HG03060 (cell line): Measurements from ENCODE around the gene CLIP4.
"Not testable (repeated sequence)": the region's sequence is repeated elsewhere in the genome, so short reads cannot be mapped to it uniquely, and the experiment has no call there.

Experiments used
- ATAC-seq: cut with Tn5 transposase; IDR thresholded peaks from one replicate; pipeline ENCODE4 v1.9.1; 2021; ENCODE audit warnings: low read depth, moderate number of reproducible peaks; ENCODE audit not compliant: unreplicated experiment

CLIP4 gene

DNA sequence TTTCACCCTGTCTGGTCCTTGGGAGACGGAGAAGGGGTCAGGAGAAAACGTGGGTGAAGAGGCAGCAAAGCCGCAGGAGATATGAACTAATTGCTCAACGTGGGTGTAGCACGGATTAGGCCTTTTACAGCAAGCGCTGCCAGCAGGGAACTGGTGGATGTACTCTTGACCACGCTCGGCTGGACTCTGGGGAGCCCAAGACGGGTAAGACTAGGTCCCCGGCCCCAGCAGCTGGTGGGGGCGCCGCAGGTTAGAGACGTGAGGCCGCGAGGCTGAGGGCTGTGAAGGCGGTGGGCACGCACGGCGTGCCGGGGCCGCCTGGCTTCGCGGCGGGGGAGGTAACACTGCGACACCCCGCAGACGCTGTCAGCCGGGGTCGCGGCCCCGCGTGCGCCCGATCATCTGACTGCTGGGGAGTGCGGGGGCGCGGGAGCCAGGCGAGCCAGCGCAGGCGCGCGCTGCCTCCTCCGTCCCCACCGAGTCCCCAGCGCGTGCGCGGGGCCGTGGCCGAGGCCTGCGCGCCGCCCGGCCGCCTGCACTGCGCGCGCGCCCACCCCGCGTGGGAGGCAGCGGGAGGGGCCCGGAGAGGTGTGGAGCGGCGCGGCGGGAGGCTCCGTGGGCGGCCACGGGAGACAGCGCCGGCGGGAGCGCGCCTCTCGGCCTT, at the start of gene CLIP4:
Gene CLIP4, plus strand, starts transcription at position 470 of the 664 bp plus-strand sequence. CDS start 5,974 bp downstream, outside the sequence.
- ATAC-seq: no peak

DNA sequence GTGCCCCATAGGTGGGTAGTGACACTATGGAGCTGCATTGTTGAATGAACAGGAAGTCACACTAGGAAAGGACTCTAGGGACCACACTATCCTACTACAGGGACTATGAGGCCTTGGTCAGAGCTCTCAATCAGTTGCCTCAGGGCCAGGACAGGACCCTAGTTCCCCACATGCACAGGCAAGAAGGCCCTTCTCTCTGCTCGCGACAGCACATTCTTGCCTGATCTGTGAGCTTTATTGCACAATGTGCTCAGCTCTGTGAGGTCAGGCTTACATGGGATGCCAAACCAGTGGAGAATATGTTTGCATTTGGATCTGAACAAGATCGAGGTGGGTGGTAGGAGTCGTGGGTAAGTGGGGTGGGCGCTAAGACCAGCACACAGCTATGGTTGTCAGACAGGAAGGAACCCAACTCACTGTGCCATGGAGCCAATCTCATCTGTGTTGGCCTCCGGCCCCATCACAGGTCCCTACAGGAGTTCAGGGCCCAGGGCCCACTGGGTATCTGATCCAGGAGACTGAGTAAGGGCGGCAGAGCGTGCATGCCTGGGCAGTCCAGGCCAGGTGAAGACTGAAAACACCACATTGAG, 48.8 kb upstream of the CLIP4 start:
- ATAC-seq: no peak

GRCh38 chr2:29066997-29067605, 48.1 kb upstream of the CLIP4 start:
- no peak for ATAC-seq

GRCh38 chr2:29068513-29068912, 46.7 kb upstream of the CLIP4 start:
- ATAC-seq: no peak

DNA sequence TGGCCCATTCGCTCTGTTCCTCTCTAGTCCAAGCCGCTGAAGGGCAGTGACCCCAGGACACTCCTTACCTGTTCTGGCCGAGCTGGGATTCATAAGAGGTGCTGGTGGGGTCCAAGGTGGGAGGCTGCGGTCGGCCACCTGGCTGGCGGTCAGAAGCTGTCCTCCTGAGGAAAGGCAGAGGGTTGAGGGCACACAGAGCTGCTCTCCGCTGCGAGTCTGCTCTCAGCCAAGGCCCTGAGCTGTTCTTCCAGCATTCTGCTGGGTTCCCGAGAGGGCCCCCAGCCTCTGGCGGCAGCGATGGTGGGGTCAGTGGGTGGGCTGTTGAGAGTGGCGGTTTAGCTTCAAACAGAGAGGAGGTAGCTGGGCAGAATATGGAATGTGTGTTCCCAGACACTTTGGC, 44.7 kb upstream of the CLIP4 start:
- ATAC-seq: no peak

DNA sequence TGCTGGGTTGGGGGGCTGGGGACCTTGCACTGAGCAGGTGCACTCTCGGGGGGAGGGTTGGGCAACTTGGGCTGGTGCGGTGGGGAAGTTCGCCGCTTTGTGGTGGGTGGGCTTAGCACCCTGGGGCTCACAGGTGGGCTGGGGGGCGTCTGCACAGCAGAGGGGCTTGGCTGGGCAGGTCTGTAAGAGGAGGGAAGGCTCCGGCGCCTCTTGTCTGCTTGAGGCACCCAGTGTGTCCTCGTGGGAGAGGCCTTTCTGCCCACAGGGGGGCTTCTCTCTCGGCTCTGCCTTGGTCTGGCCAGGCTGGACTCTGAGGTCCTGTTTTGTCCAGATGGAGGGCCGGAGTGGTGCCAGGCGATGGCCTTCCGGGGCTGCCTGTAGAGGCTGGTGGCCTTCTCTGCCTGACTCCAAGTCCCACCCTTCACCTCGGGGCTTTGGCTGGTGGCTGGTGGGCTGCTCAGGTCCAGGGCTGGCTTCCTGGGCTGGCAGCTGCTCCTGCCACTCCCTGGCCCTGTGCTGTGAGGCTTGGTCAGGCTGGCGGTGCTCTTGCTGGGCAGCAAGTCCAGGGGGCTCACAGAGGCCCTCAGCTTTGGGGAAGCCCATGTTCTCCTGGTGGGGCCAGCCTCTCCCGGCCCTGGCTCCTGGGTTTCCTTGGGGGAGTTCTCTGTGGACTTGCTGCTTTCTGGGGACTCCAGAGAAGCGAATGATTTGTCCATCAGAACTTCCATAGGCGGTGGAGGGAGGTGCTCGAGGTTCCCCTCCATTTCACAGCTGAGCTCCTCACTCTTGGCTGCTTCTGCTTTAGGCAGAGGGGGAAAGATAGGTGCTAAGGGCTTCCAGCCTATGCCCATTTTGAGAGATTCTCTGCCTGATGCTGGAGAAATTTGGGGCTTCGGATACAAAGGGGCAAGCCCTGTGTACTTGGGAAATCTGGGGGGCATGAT, 43.9 kb upstream of the CLIP4 start:
- ATAC-seq: no peak

GRCh38 chr2:29072251-29072650, 43.0 kb upstream of the CLIP4 start:
- no peak for ATAC-seq

GRCh38 chr2:29072971-29073725, 42.1 kb upstream of the CLIP4 start:
- no peak for ATAC-seq

DNA sequence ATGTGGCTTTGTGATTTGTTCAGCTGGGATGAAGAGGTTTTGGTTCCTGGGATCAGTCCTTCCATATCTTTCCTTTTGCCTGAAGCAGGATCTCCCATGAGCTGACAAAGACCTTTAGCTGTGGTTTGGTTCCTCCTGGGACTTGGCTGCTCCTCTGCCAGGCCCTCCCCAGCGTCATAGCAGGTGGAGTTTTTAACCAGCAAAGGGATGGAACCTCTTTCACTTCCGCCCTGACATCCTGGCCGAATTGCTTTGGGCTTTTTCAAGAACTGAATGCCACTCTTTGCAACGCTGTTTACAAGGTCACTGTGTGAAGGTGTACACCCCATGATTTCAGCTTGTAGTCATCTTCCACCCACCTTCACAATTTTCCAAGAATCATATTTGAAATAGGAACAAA, 41.3 kb upstream of the CLIP4 start:
- no peak for ATAC-seq

- ATAC-seq: no peak
Observed at GRCh38 chr2:29074411-29074810, 40.8 kb upstream of the CLIP4 start, which contains the start of gene PCARE. Gene PCARE, minus strand, starts transcription at chr2:29074523. Its CDS starts 262 bp downstream, at chr2:29074261.

- no peak for ATAC-seq
Observed at GRCh38 chr2:29075894-29076705, 39.1 kb upstream of the CLIP4 start.

- ATAC-seq: no peak
Observed at GRCh38 chr2:29079887-29080286, 35.3 kb upstream of the CLIP4 start.

- no peak for ATAC-seq
Observed at GRCh38 chr2:29080886-29081743, 34.1 kb upstream of the CLIP4 start.

- no peak for ATAC-seq
Observed at GRCh38 chr2:29082804-29083495, 32.3 kb upstream of the CLIP4 start.

GRCh38 chr2:29084554-29084953, 30.7 kb upstream of the CLIP4 start:
- no peak for ATAC-seq

- not testable (repeated sequence) for ATAC-seq
Observed at GRCh38 chr2:29090311-29090710, 24.9 kb upstream of the CLIP4 start.

DNA sequence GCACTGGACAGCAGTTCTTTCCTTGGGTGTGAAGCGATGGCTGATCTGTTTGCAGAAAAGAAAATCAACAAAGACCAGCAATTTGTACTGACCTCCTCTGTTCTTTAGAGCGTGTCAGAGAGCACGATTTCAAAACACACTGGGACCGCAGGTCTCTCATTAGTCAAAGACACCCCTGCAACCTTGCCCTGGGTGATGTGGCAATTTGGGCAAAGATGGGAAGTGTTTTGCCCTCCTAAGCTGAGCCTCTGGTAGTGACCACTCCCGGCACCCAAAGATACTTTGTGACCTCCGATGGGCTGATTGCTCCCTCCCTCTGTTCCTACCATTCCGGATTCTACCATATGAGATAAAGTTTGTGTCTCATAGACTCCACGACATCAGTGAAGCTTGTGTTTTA, 18.2 kb upstream of the CLIP4 start:
- ATAC-seq: no peak

- ATAC-seq: no peak
Observed at GRCh38 chr2:29097569-29097968, 17.6 kb upstream of the CLIP4 start.
